Measurements from ENCODE around the gene CLCF1. TPM values are rescaled to one million over a fixed set of nuclear protein-coding genes. Genes with fewer than 3 reads are reported as not detected.

The CLCF1 gene
- polyA plus RNA-seq, 1 of the 3 experiments (the other 2 are of a cell fraction), result 27.0 TPM

- no peak overlapping the region for H3K4me3 ChIP-seq (ENCODE audit: low read depth in 2 of 2, low read length in 1 of 2)
- WGBS (ENCODE audit: low lambda C conversion rate), result 17% methylated on average over 3 of the region's 3 CpGs
- no peaks in the 10 kb centered on the region for H3K9me3 ChIP-seq
- H3K4me2 ChIP-seq, result peak overlapping the region; percentile 42; the same call in 1 of the 2 replicates
- no peaks in the 10 kb centered on the region for H3K79me2 ChIP-seq (ENCODE audit: insufficient read depth)
- H3K4me1 ChIP-seq (ENCODE audit: control insufficient read depth in 1 of 2, insufficient read depth in 2 of 2, low read depth in 1 of 2, low read length in 1 of 2), result peaks cover 7 to 13% of the 10 kb centered on the region in 2 experiments; a peak in 3 of 4 replicates
- no peaks in the 10 kb centered on the region for H3K36me3 ChIP-seq (replicated peaks in 1 of 2; ENCODE audit: control insufficient read depth in 1 of 2, insufficient read depth in 2 of 2, low read length in 1 of 2)
- H3F3A ChIP-seq (replicated peaks; ENCODE audit: insufficient read depth), result peaks cover 24% of the 10 kb centered on the region
- no peak overlapping the region for H2AFZ ChIP-seq (ENCODE audit: low read depth)
- H3K27ac ChIP-seq (ENCODE audit: low read depth in 2 of 2, low read length in 1 of 2), result peak overlapping the region in 1 of 2 experiments; percentile 56; a peak in 2 of 4 replicates
- TF ChIP-seq, protein P1, sequence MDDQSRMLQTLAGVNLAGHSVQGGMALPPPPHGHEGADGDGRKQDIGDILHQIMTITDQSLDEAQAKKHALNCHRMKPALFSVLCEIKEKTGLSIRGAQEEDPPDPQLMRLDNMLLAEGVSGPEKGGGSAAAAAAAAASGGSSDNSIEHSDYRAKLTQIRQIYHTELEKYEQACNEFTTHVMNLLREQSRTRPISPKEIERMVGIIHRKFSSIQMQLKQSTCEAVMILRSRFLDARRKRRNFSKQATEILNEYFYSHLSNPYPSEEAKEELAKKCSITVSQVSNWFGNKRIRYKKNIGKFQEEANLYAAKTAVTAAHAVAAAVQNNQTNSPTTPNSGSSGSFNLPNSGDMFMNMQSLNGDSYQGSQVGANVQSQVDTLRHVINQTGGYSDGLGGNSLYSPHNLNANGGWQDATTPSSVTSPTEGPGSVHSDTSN (IDR thresholded peaks at IDR 0.05), result peak; percentile 22; the same call in 1 of the 2 replicates
- TF ChIP-seq FOXJ3 (CRISPR knock-in tag; IDR thresholded peaks at IDR 0.05) (no peak), FOSL2 (IDR thresholded peaks at IDR 0.05; ENCODE audit: borderline replicate concordance, low read depth) (no peak; the same call in 1 of the 2 replicates), RXRA (IDR thresholded peaks at IDR 0.05; ENCODE audit: borderline replicate concordance, low read depth) (peak; percentile 47; the same call in 1 of the 2 replicates), SMC3 (IDR thresholded peaks at IDR 0.05; ENCODE audit: low read depth, low read length) (no peak), TCF12 (IDR thresholded peaks at IDR 0.05) (peak; percentile 27; the same call in 1 of the 2 replicates), MXI1 (IDR thresholded peaks at IDR 0.05; ENCODE audit: low read depth, low read length) (no peak), RFX5 (IDR thresholded peaks at IDR 0.05; ENCODE audit: low read length) (no peak), TAF1 (IDR thresholded peaks at IDR 0.05; ENCODE audit: borderline replicate concordance, low read depth, low read length) (no peak), FOXM1 (IDR thresholded peaks at IDR 0.05; ENCODE audit: low read depth) (no peak), RAD21 (IDR thresholded peaks at IDR 0.05; ENCODE audit: low read length) (no peak), NFIC (IDR thresholded peaks at IDR 0.05; ENCODE audit: borderline replicate concordance) (peak; percentile 69), TEAD4 (IDR thresholded peaks at IDR 0.05; ENCODE audit: borderline replicate concordance, insufficient read depth) (no peak), GATA2 (CRISPR knock-in tag; IDR thresholded peaks at IDR 0.05) (no peak), SIN3A (IDR thresholded peaks at IDR 0.05; ENCODE audit: borderline replicate concordance, low read depth, low read length) (0 out of 2 replicates have a peak, but pooled peaks have one; percentile 14), CTCF (IDR thresholded peaks at IDR 0.05) (no peak), RCOR1 (IDR thresholded peaks at IDR 0.05; ENCODE audit: low read length) (no peak)
- TF ChIP-seq, protein P2, sequence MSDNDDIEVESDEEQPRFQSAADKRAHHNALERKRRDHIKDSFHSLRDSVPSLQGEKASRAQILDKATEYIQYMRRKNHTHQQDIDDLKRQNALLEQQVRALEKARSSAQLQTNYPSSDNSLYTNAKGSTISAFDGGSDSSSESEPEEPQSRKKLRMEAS (IDR thresholded peaks at IDR 0.05; ENCODE audit: low read depth), result no peak
- TF ChIP-seq, protein P3, sequence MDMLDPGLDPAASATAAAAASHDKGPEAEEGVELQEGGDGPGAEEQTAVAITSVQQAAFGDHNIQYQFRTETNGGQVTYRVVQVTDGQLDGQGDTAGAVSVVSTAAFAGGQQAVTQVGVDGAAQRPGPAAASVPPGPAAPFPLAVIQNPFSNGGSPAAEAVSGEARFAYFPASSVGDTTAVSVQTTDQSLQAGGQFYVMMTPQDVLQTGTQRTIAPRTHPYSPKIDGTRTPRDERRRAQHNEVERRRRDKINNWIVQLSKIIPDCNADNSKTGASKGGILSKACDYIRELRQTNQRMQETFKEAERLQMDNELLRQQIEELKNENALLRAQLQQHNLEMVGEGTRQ (IDR thresholded peaks at IDR 0.05; ENCODE audit: borderline replicate concordance, low read depth, low read length), result no peak
- no peaks in the 10 kb centered on the region for H3K27me3 ChIP-seq (ENCODE audit: insufficient read depth)
- no peaks in the 10 kb centered on the region for H4K20me1 ChIP-seq (ENCODE audit: insufficient read depth)
- no peak for DNase-seq
- POLR2A ChIA-PET, result no interaction called here
- no peaks in the 10 kb centered on the region for H3K9me2 ChIP-seq
- CTCF ChIA-PET, result interaction anchor here (0.7 to 19.7 kb wide), 7 partner anchors 13 to 123 kb away, joined by 3 to 955 read pairs (median 8); partner anchors contain the start of genes CLCF1, POLD4 and PPP1CA
- no peak overlapping the region for H3K9ac ChIP-seq
These were observed 11.5 kb upstream of the CLCF1 start for GRCh38 chr11:67384851-67385366.
